Adipocyte (in vitro differentiated cells): ENCODE measurements around the gene C1QTNF6.

Experiments used
- DNase-seq: peaks from one replicate; pipeline ENCODE4 v3.0.0-alpha.2; 2015; ENCODE audit warnings: low read depth
- H3K27me3 ChIP-seq: replicated peaks from 2 replicates; pipeline ENCODE4 v1.7.0; 2013; ENCODE audit warnings: mild to moderate bottlenecking, low read length, moderate library complexity; ENCODE audit not compliant: control insufficient read depth, insufficient read depth
- H3K36me3 ChIP-seq: 2 replicates; pipeline ENCODE4 v1.7.0; 2013; ENCODE audit warnings: low read length, mild to moderate bottlenecking, moderate library complexity; ENCODE audit not compliant: control insufficient read depth, insufficient read depth, severe bottlenecking
- H3K4me1 ChIP-seq: 2 replicates; pipeline ENCODE4 v1.7.0; 2013; ENCODE audit warnings: mild to moderate bottlenecking, low read length, moderate library complexity; ENCODE audit not compliant: control insufficient read depth, insufficient read depth
- H3K4me3 ChIP-seq: 2 replicates; pipeline ENCODE4 v1.7.0; 2013; ENCODE audit warnings: mild to moderate bottlenecking, low read length, moderate library complexity
- H3K9ac ChIP-seq: 2 replicates; pipeline ENCODE4 v1.7.0; 2013; ENCODE audit warnings: mild to moderate bottlenecking, low read length, moderate library complexity
- H3K9me3 ChIP-seq: 2 replicates; pipeline ENCODE4 v1.7.0; 2013; ENCODE audit warnings: mild to moderate bottlenecking, low read length, moderate library complexity; ENCODE audit not compliant: control insufficient read depth

C1QTNF6 gene

DNA sequence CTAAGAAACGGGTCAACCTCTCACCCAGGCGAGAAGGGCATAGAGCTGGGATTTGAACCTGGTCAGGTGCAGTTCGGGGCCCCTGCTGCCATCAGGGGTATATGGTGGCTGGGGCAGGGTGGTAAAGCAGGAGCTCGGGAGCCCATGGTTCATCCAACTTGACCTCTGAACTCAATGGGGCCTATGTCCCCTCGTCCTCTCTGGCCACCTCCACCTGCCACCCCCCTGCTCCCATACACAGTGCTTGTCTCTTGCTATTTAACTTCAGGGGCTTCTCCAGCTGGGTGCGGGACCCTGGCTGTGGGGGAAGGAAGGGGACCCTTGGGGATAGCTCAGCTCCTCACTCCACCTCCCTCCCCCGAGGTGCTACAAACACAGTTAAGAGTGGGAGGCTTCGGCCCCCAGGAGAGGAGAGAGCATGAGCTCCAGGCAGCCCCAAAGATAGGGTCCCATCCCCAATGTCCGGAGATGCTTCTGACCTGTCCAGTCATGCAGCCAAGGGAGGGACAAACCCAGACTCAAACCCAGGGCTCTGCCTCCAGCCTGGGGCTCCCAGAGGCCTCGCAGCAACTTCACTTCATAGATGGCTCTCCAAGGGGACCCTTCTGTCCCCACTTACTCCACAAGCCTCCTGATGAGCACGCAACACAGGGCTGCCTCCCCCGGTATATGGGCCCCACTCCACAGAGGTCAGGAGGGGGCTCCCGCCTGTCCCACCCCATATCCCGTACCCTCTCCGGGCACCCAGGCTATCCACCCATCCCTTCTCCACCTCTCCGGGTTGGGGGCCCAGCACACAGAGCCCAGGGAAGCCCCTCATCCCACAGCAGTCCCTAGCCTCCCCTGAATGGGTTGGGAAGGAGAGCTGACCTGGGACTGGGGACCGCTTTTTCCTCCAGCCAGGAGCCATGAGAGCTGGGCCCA lies 39.0 kb downstream of the C1QTNF6 start:
- Histone ChIP-seq H3K36me3 (no peaks in the 10 kb centered on the region), H3K4me3 (no peak overlapping the region), H3K9me3 (peaks cover 6% of the 10 kb centered on the region), H3K4me1 (no peaks in the 10 kb centered on the region), H3K27me3 (peaks cover 46% of the 10 kb centered on the region), H3K9ac (no peak overlapping the region)
- DNase-seq = no peak

DNA sequence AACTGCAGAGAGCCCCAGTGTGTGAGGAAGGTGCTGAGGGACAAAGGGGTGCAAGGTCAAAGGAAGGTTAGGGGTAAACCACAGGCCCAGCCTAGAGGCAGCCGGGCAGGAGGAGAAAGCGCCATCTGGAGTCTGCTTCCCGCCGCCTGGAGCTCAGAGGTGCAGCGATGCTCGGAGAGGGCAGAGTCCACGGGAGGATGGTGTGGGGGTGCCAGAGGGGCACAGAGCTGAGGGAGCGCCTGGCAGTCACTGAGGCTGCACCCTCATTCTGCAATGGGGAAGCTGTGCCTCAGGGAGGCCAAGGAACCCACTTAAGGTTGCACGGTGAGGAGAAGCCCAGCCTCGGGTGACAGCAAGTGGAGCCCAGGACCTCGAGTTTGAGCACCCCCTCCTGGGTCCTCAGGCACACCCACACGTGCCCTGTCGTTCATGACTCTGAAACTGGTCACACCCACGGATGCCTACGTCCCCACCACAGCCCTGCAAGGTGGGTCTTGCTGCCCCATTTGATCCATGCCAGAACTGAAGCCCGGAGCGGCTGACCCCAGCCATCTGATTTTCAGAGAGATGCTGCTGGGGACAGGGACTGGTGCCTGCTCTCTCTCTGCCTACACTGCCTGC lies 39.9 kb downstream of the C1QTNF6 start:
- H3K36me3 ChIP-seq = no peaks in the 10 kb centered on the region
- H3K4me3 ChIP-seq = no peak overlapping the region
- no peak overlapping the region for H3K9ac ChIP-seq
- no peak for DNase-seq
- H3K9me3 ChIP-seq = peaks cover 6% of the 10 kb centered on the region
- H3K4me1 ChIP-seq = no peaks in the 10 kb centered on the region
- H3K27me3 ChIP-seq = peaks cover 47% of the 10 kb centered on the region

DNA sequence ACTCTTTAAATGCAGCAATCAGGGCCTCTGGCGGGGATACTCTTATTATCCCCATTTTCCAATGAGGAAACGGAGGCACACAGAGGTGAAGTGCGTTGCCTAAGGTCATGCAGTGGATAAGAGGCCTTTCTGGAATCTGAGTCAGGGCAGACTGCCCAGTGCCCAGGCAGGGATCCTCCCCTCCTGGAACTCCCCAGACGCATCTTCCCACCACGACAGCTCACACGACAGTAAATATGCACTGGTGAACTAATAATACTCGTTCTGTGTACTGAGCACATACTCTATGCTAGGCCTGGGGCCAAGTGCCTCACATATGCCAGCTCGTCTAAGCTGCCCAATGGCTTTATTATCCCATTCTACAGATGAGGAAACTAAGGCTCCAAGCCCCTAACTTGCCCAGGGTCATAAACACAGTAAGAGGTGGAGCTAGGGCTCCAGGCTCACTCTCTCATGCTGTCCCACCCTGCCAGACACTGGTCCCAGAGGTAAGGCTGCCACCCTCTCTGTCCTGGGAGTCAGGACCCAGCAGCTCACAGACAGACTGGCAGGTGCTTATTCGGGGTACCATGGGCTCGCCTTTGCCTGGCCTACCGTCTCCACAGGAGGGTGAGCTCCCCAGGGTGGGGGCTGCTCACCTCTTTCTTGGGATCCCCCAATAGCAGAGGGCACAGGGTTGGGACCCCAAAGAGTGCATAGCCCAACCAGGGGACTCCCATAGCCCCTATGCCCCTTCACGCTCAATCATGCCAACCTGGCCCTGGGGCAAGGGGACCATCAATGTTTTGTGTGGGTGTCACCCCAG lies 40.7 kb downstream of the C1QTNF6 start:
- H3K9ac ChIP-seq = no peak overlapping the region
- no peak overlapping the region for H3K4me3 ChIP-seq
- H3K9me3 ChIP-seq = peaks cover 6% of the 10 kb centered on the region
- H3K4me1 ChIP-seq = no peaks in the 10 kb centered on the region
- H3K27me3 ChIP-seq = peaks cover 51% of the 10 kb centered on the region
- no peaks in the 10 kb centered on the region for H3K36me3 ChIP-seq
- DNase-seq = no peak

DNA sequence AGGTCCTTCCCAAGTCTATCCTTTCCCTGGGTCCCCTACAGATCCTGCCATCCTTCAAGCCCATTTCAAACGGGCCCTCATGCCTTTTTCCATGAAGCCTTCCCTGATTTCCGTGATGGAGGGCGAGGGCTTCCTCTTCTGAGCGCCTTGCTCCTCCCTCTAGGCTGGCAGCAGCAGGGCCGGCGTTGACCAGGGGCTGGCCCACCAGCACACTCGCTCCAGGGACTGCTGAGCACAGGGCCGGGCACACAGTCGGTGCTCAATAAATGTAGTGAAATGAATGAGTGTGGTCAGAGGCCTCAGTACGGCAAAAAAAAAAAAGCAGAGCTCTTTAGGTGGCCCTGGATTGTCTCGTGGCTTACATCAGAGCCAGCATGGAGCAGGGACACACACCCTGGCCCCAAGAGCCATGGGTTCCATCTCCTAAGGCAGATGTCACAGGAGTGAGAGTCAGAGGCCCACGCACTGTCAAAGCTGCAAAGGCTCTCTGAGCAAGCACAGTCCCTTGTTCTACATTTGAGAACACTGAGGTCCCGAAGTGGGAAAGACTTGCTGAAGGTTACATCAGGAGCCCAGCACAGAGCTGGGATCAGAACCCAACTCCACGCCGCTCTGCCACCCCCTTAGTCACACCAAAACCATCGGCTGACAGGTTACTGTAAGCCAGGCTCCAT lies 41.4 kb downstream of the C1QTNF6 start:
- no peaks in the 10 kb centered on the region for H3K36me3 ChIP-seq
- H3K9me3 ChIP-seq = peaks cover 2% of the 10 kb centered on the region
- H3K27me3 ChIP-seq = peaks cover 57% of the 10 kb centered on the region
- no peak overlapping the region for H3K4me3 ChIP-seq
- no peak for DNase-seq
- H3K9ac ChIP-seq = no peak overlapping the region
- H3K4me1 ChIP-seq = no peaks in the 10 kb centered on the region

DNA sequence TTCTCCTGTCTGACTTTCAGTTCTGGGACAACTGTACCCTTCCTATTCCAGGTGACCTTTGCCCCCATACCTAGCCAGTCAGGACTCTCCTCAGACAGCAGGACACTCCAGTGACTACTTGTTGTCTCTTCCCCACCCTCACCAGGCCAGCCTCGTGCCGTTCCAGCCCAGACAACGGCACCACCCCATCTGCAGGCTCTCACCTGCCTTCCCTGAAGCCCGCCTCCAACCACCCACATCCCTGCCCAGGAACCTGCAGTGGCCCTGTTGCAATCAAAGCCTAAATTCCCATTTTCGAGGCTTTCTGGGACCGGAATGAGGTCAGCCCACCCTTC lies 42.0 kb downstream of the C1QTNF6 start:
- Histone ChIP-seq H3K4me1 (no peaks in the 10 kb centered on the region), H3K9me3 (no peaks in the 10 kb centered on the region), H3K36me3 (no peaks in the 10 kb centered on the region), H3K9ac (no peak overlapping the region), H3K4me3 (no peak overlapping the region), H3K27me3 (peaks cover 60% of the 10 kb centered on the region)
- DNase-seq = no peak

DNA sequence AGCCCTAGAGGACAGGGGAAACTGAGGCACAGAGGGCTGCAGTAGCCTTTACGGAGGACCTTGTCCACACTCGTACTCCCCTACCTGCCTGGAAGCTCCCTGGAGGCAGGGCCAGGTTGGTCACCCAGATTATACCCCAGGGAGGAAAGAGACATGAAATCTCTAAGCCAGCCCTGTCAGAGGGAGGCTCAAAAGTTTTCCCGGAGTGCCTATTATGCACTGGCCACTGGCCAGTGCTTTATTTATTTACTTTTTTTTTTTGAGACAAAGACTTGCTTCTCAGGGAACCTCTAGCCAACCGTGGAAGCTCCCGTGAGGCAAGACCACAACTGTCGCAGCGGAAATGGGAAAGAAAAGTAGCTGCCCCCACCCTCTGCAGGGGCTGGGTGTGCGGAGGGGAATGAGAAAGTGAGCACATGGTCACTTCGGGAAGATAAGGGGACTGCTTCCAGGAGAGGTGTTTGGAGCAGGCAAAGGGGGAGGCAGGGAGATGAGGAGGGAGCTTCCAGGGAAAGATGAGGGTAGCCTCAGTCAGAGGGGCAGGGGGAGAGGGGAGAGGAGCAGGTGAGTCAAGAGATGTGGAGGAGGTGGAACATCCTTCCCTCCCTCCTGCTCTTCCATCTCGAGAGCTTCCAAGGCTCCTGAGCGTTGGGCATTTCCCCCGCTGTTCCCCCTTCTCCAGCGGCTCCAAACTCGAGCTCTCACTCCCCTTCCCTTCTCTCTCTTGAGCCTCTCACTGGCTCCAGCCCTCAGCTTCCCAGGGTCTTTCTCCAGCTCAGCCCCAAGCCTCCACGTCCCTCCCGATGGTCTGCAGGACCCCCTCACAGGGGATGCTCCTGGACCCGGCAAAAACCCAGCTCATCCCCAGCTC lies 42.6 kb downstream of the C1QTNF6 start:
- H3K36me3 ChIP-seq = no peaks in the 10 kb centered on the region
- H3K27me3 ChIP-seq = peaks cover 60% of the 10 kb centered on the region

DNA sequence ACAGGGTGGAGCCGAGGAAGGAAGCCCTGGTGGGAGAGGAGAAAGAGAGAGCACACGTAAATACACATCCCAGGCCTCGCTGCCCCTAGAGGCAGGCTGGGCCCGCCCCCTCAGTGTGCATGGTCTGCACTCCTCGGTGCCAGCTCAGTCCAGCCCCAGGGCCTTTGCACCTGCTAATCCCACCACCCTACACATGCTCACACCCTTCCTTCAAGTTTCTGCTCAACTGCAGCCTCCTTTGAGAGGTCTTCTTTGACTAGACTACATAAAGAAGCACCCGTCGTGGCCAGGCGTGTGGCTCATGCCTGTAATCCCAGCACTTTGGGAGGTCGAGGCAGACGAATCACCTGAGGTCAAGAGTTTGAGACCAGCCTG lies 43.9 kb downstream of the C1QTNF6 start:
- no peaks in the 10 kb centered on the region for H3K9me3 ChIP-seq
- no peak for DNase-seq
- H3K27me3 ChIP-seq = peaks cover 60% of the 10 kb centered on the region
- H3K4me1 ChIP-seq = no peaks in the 10 kb centered on the region
- H3K9ac ChIP-seq = no peak overlapping the region
- no peaks in the 10 kb centered on the region for H3K36me3 ChIP-seq
- H3K4me3 ChIP-seq = no peak overlapping the region

More for the DNA sequence above, 42.6 kb downstream of the C1QTNF6 start:
- DNase-seq = peak; percentile 8
- H3K9ac ChIP-seq = no peak overlapping the region
- no peaks in the 10 kb centered on the region for H3K4me1 ChIP-seq
- H3K9me3 ChIP-seq = no peaks in the 10 kb centered on the region
- no peak overlapping the region for H3K4me3 ChIP-seq

DNA sequence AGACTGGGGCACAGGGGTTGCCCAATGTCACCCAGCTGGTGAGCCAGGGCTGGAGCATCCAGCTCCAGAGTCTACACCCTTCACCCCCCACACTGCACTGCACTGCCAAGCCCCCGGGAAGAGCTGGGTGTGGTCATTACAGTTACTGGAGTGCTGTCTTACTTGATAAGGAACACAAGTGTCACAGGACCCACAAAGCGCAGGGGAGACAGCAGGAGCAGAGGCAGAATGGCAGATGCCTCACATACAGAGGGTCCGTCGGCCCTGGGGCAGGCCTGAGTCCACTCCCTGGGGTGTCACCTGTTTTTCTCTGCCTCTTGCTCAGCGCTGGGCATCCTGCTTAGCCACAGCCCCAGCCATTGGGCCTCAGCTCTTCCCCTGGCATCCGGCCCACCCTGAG lies 46.1 kb downstream of the C1QTNF6 start:
- Histone ChIP-seq H3K4me3 (no peak overlapping the region), H3K27me3 (peaks cover 54% of the 10 kb centered on the region), H3K36me3 (no peaks in the 10 kb centered on the region), H3K4me1 (no peaks in the 10 kb centered on the region), H3K9me3 (no peaks in the 10 kb centered on the region), H3K9ac (no peak overlapping the region)
- no peak for DNase-seq

DNA sequence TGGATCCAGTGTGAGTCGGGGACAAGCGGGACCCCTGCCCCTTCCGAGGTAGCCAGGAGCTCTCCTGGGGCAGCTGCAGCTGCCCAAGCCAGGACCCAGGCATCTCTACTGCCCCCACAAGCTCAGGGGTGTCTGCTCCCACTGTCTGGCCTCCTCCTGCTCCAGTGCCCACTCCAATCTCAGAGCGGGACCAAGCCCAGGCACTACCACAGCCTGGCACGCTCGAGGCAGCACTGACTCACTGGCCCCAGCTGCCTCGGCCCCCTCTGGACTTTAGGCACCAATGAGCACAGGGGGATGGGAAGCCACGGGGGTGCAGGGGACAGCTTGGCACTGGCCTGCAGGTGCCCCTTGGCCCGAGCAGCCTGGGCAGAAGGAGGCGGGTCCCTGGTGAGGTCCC lies 46.6 kb downstream of the C1QTNF6 start:
- Histone ChIP-seq H3K36me3 (no peaks in the 10 kb centered on the region), H3K4me1 (no peaks in the 10 kb centered on the region), H3K27me3 (peaks cover 53% of the 10 kb centered on the region)

DNA sequence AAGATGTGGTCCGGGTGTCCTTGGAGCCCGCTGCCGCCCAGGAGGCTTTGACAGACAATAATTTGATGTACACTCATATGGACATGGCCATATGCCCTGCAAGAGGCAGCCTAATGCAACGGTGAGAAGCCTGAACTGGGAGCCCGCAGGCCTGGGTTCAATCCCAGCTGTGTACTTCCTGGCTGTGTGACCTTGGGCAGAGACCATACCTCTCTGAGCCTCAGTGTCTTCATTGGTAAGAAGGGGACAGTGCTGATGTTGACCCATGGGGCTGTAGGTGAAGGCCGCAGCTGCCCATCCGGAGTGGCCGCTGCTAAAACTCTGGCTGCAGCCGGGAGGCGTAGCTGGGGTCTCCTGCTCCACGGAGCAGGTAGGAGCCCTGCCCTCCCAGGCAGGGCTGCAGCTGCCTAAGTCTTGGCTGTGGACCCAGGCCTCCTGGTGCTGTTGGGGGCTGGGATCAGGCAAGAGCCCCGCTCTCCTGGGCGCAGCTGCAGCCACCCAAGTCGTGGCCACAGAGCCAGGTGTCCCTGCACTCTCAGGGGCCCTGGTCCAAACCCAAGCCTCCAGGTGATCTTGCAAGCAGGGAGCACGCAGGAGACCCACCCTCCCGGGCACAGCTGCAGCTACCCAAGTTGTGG lies 47.2 kb downstream of the C1QTNF6 start:
- Histone ChIP-seq H3K36me3 (no peaks in the 10 kb centered on the region), H3K4me3 (no peak overlapping the region), H3K9ac (no peak overlapping the region), H3K9me3 (no peaks in the 10 kb centered on the region), H3K4me1 (no peaks in the 10 kb centered on the region), H3K27me3 (peaks cover 47% of the 10 kb centered on the region)
- no peak for DNase-seq

More for the DNA sequence above, 46.6 kb downstream of the C1QTNF6 start:
- H3K9ac ChIP-seq = no peak overlapping the region
- no peak overlapping the region for H3K4me3 ChIP-seq
- H3K9me3 ChIP-seq = no peaks in the 10 kb centered on the region
- no peak for DNase-seq
